Sciatic nerve (tissue), 2 donors: Measurements from ENCODE around the gene EPM2A. TPM values are rescaled to one million over a fixed set of nuclear protein-coding genes. Genes with fewer than 3 reads are reported as not detected.

Experiments
- ATAC-seq: fragments of 200-7000 bp; cut with Tn5 transposase; one replicate; pipeline ENCODE4 v1.9.1; 2020; ENCODE audit warnings: mild to moderate bottlenecking, moderate library complexity
- DNase-seq: peaks from one replicate; pipeline ENCODE4 v3.0.0-alpha.2; 2020; ENCODE audit warnings: low spot score
- intact Hi-C: fragments of 100-400 bp; cut with DNase I; formaldehyde crosslinking; loops from one replicate; pipeline ENCODE4 v1.14.2; 2022
- total RNA-seq: library from RNA; stranded (reverse); fragmentation: NEBNext Ultra II Directional; extraction: Animal tissue kit (Norgen Biotek cat#: 25700); gene quantifications from one replicate; pipeline ENCODE4 v1.2.1, GENCODE V29; 2021
- donor health status: DM: no; HTN: no; CAD: no.
- donor health status: DM: no; HTN: no; CAD: no.

Gene EPM2A
- total RNA-seq, 1 donor from 2014 or later = 19.5 TPM

DNA sequence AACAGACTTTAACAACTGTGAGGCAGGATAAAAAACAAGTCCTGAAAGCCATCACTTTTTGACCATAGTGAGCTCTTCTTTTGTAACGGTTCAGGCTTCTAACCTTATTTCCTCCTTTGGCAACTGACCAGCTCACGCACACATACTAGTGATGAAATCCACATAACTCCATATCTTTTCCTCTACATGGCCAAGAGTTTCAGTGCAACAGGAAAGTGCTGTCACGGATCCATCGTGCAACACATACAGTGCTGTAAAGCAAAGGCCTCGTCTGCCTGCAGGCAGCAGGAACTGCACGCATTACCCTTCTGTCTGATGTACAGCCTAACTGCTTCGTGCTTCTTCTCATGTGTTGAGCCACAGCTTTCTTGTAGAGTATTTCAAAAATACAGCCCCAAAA, 108.5 kb downstream of the EPM2A start:
- ATAC-seq (no peak), DNase-seq (no peak)
- intact Hi-C loops = no loop called here

DNA sequence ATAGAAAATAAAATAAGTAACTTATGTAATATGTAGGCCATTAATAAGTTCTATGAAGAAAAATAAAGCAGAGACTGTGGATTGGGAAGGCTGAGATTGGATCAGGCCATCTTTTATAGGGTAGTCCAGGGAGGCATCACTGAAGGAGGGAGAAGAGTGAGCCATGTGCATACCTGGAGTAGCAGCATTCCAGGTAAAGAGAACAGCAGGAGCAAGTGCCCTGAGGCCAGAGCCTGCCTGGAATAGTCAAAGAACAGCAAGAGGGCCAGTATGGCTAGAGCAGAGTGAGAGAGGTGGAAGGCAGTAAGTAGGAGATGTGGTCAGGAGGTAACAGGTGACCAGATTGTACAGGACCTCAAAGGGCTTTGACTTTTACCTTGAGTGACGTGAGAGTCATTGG, 112.1 kb downstream of the EPM2A start:
- DNase-seq (no peak), ATAC-seq (no peak)
- intact Hi-C loops = no loop called here

DNA sequence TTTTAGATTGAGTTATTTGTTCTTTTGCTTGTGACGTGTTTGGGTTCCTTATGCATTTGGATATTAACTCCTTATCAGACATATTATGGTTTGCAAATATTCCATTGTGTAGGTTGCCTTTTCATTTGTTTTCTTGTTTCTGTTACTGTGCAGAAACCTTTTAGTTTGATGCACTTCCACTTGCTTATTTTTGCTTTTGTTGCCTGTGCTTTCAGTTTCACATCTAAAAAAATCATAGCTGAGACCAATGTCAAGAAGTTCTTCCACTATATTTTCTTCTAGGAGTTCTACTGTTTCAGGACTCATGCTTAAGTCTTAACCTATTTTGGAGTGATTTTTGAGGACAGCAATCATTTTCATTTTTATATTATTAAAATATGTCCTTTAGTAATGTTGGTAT, 113.5 kb downstream of the EPM2A start:
- no peak for ATAC-seq
- intact Hi-C loops = no loop called here
- DNase-seq = no peak

DNA sequence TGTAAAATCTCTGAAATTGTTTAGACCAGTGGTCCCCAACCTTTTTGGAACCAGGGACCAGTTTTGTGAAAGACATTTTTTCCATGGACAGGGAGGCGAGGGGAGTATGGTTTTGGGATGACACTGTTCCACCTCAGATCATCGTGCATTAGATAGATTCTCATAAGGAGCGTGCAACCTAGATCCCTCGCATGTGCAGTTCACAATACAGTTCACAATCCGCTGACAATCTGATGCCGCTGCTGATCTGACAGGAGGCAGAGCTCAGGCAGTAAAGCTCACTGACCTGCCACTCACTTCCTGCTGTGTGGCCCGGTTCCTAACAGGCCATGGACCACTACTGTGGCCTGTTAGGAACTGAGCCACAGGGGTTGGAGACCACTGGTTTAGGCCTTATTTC, 115.2 kb downstream of the EPM2A start:
- intact Hi-C loops = no loop called here
- ATAC-seq (no peak), DNase-seq (no peak)

DNA sequence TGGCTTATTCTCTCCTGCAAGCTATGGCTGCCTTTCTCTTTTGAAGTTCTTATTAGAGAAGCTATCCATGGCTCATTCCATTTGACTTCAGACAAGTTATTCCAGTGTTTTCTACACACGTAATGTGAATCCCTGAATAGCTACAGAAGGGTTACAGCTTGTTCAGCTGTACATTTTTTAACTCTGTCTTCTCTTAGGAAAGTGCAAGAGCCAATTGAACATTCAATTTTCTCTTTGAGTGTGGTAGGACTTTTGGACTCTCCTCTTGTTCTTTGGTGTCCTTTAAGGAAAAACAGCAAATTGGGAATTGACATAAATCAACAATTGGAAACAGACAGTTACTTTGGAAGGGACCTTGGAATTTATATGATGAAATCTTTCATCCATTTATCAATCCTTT, 125.8 kb downstream of the EPM2A start:
- intact Hi-C loops = no loop called here
- DNase-seq (no peak), ATAC-seq (no peak)

DNA sequence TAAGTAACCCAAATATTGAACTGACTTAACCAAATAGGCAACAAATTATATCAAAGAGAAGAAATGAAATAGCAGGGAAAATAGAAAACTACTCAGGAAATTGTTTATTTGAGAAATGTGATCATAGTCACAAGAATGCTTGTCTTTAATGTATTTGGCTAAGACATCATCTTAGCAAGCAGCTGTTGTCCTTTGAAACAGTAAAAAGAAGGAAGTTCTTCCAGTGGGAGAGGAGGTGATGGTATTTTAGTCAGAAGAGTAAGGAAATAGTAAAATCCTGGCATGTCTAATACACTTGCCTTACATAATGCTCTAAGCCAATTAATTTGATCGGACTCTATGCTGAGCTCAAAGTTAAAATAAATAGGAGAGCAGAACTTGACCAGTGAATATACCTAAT, 126.5 kb downstream of the EPM2A start:
- ATAC-seq = no peak
- intact Hi-C loops = no loop called here
- DNase-seq = no peak

DNA sequence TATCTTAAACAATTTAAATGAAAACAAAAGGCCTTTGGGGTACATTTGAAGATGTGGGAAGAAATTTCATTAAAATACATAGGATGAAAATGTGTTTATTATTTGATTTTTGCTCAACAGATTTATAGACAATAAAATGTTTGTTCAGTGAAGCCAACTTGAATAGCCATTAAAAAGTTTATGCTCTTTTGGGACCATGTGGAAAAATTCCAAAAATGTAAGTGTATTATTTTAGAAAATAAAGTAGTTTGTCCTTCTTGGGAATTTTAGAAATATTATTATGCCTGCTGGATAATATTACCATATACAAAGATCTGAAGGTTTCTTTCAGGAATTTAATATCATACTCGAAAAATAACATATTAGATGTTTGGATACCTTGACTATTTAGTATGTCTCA, 131.3 kb downstream of the EPM2A start:
- intact Hi-C loops = no loop called here

DNA sequence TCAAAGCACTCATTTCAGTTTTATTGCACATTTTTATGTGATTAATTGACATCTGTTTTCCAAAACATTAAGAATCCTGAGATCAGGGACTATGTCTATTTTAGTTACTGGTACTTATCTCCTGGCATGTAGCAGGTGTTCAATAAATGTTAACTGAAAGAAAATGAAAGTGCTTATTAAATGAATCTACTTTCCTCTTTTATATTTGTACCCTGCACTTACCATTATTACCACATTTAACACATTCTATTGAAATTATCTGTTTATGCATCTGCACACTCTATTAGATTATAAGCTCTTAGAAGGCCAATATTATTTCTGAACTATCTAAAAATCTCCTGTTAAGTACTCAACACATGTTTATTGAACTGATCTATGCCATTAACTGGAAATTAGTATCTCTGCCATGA, 131.9 kb downstream of the EPM2A start:
- intact Hi-C loops = no loop called here
- DNase-seq = no peak

More for the DNA sequence above, 131.3 kb downstream of the EPM2A start:
- ATAC-seq = no peak
- no peak for DNase-seq

DNA sequence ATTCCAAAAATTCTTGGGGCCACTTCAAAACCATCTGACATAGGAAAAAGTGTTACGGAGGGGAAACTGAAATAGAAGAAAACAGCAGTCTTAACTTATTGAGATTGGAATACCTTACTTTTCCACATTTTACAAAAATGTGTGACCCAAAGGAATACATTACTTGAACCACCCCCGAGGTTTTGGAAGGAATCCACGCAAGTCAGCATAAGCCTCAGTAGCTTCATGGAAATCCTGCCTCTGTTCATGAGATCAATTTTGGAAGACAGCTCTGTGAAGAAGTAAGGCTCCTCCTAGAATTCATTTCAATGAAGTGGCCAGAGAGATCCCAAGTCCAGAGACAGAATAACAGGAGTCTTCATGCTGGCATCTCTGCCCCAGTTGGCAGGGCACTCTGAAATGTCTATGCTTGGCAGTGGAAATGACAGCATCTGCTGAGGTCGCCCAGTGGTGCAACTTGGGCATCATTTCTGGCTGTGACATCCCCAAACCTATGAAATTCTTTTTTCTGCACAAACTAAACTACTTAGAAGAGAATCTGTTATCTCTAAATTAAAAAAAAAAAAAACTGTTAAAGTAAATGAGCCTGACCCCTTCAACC, 132.5 kb downstream of the EPM2A start:
- intact Hi-C loops = no loop called here
- DNase-seq (no peak), ATAC-seq (no peak)

More for the DNA sequence above, 131.9 kb downstream of the EPM2A start:
- no peak for ATAC-seq

DNA sequence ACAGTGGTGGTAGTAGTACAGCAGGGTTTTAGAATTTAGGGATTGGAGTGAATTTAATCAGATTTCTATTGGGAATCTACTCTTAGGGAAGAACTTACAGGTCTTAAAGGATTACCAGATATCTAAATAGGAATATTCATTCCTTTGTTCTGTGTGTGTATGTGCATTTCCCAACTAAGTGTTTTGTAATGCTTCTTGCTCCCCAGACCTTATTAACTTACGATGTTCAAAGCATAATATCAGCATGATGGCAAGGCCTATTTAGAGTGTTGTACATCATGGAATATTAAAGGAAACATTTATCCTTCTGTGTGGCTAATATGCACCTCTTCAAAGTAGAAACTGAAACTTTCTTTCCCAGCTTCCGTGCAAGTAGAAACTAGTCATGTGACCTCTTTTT, 133.9 kb downstream of the EPM2A start:
- intact Hi-C loops = no loop called here
- DNase-seq (no peak), ATAC-seq (no peak)

DNA sequence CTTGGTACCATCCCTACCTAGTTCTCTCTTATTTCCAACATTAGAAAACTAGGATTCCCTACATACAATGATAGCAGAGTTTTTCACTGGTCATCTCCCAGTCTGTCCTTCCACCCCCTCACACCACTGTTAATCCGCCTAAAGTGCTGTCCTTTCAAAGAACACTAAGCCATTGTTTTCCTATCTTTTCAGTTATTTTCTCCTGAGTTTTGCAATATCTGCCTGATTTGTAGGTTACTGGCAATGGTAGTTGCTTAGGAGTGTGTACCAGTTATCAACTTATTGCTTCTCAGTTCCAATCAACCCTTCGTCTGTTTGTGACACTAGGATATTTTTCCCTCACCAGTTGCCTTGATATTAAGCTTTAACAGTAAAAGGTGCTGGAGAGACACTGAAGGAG, 135.0 kb downstream of the EPM2A start:
- ATAC-seq (no peak), DNase-seq (no peak)
- intact Hi-C loops = no loop called here

DNA sequence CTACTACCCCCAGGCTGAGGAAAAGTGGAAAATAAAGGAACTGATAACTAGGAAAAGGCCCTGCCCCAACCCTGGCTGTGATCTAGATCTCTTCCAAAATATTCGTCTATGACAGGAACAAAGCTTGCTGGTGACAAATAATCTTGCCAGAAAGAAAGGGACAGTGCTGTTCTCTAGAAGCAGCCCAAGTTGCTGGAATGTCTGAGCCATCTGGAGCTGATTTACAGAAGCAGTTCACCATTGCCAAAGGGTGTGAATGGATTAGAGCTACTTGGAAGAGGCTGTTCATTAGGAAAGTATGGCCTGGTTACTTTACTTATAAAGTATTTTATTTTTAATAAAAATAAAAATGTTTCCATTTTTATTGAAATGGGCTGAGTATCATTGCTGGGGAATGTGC, 146.3 kb downstream of the EPM2A start:
- intact Hi-C loops = no loop called here
- no peak for DNase-seq
- ATAC-seq = no peak

DNA sequence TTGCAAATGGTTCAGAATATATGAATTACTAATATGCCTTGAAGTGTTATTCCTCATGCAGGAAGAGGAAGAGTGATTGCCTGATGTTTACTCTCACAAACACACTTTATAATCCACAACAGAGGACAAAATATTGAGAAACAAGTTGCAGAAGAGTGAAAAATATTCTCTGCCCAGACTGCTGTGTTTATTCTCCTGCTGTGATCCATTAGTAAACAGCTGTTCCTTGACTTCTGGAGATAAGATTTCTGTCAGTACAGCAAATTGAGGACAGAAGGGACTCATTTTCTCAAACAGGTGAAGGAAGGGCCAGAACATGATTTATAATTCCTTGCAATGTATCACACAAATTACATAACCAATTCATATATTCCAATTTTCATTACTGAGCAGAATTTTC, 148.0 kb downstream of the EPM2A start:
- DNase-seq = no peak
- intact Hi-C loops = no loop called here
- ATAC-seq = no peak

DNA sequence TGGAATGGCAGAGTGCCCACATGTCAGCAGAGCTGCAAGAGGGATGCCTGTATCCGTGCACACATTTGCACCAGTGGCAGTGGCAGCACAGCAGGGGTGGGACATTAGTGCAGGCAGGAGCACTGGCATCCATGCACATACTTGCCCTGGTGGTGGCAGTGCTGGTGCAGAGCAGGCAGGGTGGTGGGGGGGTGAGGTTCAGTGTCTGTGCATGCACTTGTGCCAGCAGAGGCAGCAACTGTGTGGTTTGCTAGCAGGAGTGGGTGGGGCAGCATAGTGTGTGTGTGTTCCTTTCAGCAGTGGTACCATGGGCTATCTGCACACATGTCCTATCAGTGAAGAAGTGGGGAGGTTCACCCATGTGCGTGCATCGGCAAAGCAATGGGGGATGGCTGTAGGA, 151.6 kb downstream of the EPM2A start:
- ATAC-seq = peak; percentile 26
- intact Hi-C loops = no loop called here
- no peak for DNase-seq

Other genes starting within 250 kb of the EPM2A start
- gene FBXO30, start 79.3 kb upstream of the EPM2A start, total RNA-seq = 13.0 TPM
- 37.8 TPM for gene SHPRH, start 228.8 kb upstream of the EPM2A start, total RNA-seq